SU-DHL-6 (cell line): ENCODE data around the gene LRP1B.

Experiments
- H2AFZ ChIP-seq: fragments of 200-600 bp; sonication (generic); 2 replicates; pipeline ENCODE4 v1.6.1; 2014; ENCODE audit warnings: low read depth, mild to moderate bottlenecking, moderate library complexity, mixed read lengths, antibody characterized with exemption, low read length; ENCODE audit not compliant: severe bottlenecking
- H3F3A ChIP-seq: fragments of 200-600 bp; shearing (Covaris generic); 2 replicates; pipeline ENCODE4 v1.6.0; 2016; ENCODE audit warnings: antibody characterized with exemption, mild to moderate bottlenecking; ENCODE audit not compliant: insufficient read depth
- H3K27ac ChIP-seq: fragments of 200-600 bp; sonication (generic); 2 replicates; pipeline ENCODE4 v1.5.1; 2016; ENCODE audit warnings: low read depth, mild to moderate bottlenecking, low read length, moderate library complexity, mixed read lengths
- H3K27me3 ChIP-seq: fragments of 200-600 bp; sonication (generic), shearing (Covaris generic); 2 replicates; pipeline ENCODE4 v1.6.0; 2014; ENCODE audit warnings: mild to moderate bottlenecking, low read length
- H3K36me3 ChIP-seq: fragments of 200-600 bp; sonication (generic); 2 replicates; pipeline ENCODE4 v1.6.1; 2014; ENCODE audit warnings: mild to moderate bottlenecking, low read length, mixed read lengths
- H3K4me2 ChIP-seq: fragments of 300-600, 200-600 bp; shearing (Covaris generic), sonication (generic); 2 replicates; pipeline ENCODE4 v1.6.0; 2014; ENCODE audit warnings: low read length, low read depth, mild to moderate bottlenecking; ENCODE audit not compliant: poor library complexity, severe bottlenecking
- H3K4me3 ChIP-seq: fragments of 200-600 bp; sonication (generic); 2 replicates; pipeline ENCODE4 v1.5.1; 2014; ENCODE audit warnings: antibody characterized with exemption, low read length, mild to moderate bottlenecking, mixed read lengths; ENCODE audit not compliant: insufficient read depth, poor library complexity, severe bottlenecking
- H3K79me2 ChIP-seq: fragments of 200-600 bp; sonication (generic); 2 replicates; pipeline ENCODE4 v1.6.1; 2014; ENCODE audit warnings: mild to moderate bottlenecking, low read length, moderate library complexity; ENCODE audit not compliant: insufficient read depth
- H3K9ac ChIP-seq: fragments of 200-600 bp; sonication (generic); 2 replicates; pipeline ENCODE4 v1.7.0; 2014; ENCODE audit warnings: mild to moderate bottlenecking, low read length
- H3K9me2 ChIP-seq: fragments of 200-600 bp; sonication (generic); replicated peaks from 2 replicates; pipeline ENCODE4 v1.6.1; 2014; ENCODE audit warnings: low read length; ENCODE audit not compliant: insufficient read depth
- H3K9me3 ChIP-seq: fragments of 200-600 bp; sonication (generic); 2 replicates; pipeline ENCODE4 v1.6.1; 2014; ENCODE audit warnings: low read length, mixed read lengths; ENCODE audit not compliant: insufficient read depth
- H4K20me1 ChIP-seq: fragments of 200-600 bp; sonication (generic); 2 replicates; pipeline ENCODE4 v1.6.1; 2014; ENCODE audit warnings: low read depth, mild to moderate bottlenecking, antibody characterized with exemption, low read length, moderate library complexity, mixed read lengths
- EZH2phosphoT487 ChIP-seq: fragments of 200-600 bp; sonication (generic), shearing (Covaris generic); conservative IDR thresholded peaks from 2 replicates; pipeline ENCODE4 v1.6.1; 2018; ENCODE audit warnings: mild to moderate bottlenecking, antibody characterized with exemption, low read length, moderate library complexity, mixed read lengths
- TF ChIP-seq, protein P1 (sequence below): fragments of 200-600 bp; sonication (generic); IDR thresholded peaks from one replicate; pipeline ENCODE4 v1.5.1; 2017; ENCODE audit warnings: antibody characterized with exemption, mild to moderate bottlenecking, low read length, moderate library complexity; ENCODE audit not compliant: insufficient read depth, poor library complexity, severe bottlenecking

Gene LRP1B

DNA sequence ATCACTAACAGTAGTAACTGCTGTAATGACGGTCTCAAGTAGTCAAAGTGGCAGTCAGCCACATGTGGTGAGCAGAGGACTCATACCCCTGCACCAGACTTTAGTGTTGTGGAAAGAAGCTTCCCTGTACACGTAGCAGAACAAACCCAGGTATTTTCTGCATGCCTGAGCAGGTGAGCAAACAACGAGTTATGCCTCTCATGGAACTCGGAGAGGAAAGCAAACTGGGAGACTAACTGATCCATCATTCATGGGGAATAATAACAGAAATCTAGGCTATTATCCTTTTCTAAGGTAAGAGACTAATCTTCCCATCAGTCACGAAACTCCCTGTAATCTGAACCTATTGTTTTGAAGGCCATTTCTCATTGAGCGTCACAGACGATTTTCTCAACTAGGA, 1855.4 kb downstream of the LRP1B start:
- Histone ChIP-seq H3K9me3 (no peaks in the 10 kb centered on the region), H3K27me3 (no peaks in the 10 kb centered on the region), H3F3A (no peaks in the 10 kb centered on the region), H3K27ac (no peak overlapping the region), H3K9ac (no peak overlapping the region), H3K4me2 (no peak overlapping the region), H3K4me3 (no peak overlapping the region), H3K36me3 (no peaks in the 10 kb centered on the region), H4K20me1 (no peaks in the 10 kb centered on the region), H3K9me2 (no peaks in the 10 kb centered on the region), H3K79me2 (no peaks in the 10 kb centered on the region), H2AFZ (no peak overlapping the region)
- TF ChIP-seq, protein P1, sequence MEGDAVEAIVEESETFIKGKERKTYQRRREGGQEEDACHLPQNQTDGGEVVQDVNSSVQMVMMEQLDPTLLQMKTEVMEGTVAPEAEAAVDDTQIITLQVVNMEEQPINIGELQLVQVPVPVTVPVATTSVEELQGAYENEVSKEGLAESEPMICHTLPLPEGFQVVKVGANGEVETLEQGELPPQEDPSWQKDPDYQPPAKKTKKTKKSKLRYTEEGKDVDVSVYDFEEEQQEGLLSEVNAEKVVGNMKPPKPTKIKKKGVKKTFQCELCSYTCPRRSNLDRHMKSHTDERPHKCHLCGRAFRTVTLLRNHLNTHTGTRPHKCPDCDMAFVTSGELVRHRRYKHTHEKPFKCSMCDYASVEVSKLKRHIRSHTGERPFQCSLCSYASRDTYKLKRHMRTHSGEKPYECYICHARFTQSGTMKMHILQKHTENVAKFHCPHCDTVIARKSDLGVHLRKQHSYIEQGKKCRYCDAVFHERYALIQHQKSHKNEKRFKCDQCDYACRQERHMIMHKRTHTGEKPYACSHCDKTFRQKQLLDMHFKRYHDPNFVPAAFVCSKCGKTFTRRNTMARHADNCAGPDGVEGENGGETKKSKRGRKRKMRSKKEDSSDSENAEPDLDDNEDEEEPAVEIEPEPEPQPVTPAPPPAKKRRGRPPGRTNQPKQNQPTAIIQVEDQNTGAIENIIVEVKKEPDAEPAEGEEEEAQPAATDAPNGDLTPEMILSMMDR: no peak
- TF ChIP-seq EZH2phosphoT487: no peak

GRCh38 chr2:140274891-140275290, 1855.9 kb downstream of the LRP1B start:
- Histone ChIP-seq H3K79me2 (no peaks in the 10 kb centered on the region), H3K9ac (no peak overlapping the region), H3K9me3 (no peaks in the 10 kb centered on the region), H3K27me3 (no peaks in the 10 kb centered on the region), H4K20me1 (no peaks in the 10 kb centered on the region), H3K36me3 (no peaks in the 10 kb centered on the region), H2AFZ (no peak overlapping the region), H3K27ac (no peak overlapping the region), H3F3A (no peaks in the 10 kb centered on the region), H3K9me2 (no peaks in the 10 kb centered on the region), H3K4me2 (no peak overlapping the region), H3K4me3 (no peak overlapping the region)
- TF ChIP-seq EZH2phosphoT487: no peak
- TF ChIP-seq, protein P1: no peak

DNA sequence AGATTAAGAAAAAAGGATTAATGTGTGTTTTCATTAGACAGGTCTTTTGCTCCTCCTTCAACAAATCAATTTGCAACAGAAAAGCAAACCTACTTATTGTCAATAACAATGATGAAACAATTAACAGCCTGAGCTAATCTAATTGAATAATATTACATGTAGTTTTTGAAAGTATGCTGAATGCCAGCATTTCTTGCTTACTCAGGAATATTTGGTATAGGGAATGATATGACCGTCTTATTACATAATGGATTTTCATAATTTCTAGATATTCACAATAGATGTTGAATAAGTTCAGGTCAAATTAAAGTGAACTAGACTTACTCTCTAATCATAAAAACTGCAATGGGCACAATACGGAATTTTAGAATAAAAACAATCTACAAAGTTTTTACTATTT, 1856.9 kb downstream of the LRP1B start:
- Histone ChIP-seq H3K27ac (no peak overlapping the region), H3K4me3 (no peak overlapping the region), H4K20me1 (no peaks in the 10 kb centered on the region), H3K9ac (no peak overlapping the region), H3K27me3 (no peaks in the 10 kb centered on the region), H3K9me3 (no peaks in the 10 kb centered on the region), H3F3A (no peaks in the 10 kb centered on the region), H3K36me3 (no peaks in the 10 kb centered on the region), H3K79me2 (no peaks in the 10 kb centered on the region), H3K9me2 (no peaks in the 10 kb centered on the region), H3K4me2 (no peak overlapping the region), H2AFZ (no peak overlapping the region)
- TF ChIP-seq, protein P1: no peak
- TF ChIP-seq EZH2phosphoT487: no peak
